GM12872 (cell line): ENCODE results near the gene FTCDNL1.

Source experiments
- CTCF ChIP-seq: IDR thresholded peaks from 3 replicates; pipeline ENCODE4 v1.5.1; 2011; ENCODE audit warnings: low read depth, mild to moderate bottlenecking, low read length, moderate library complexity; ENCODE audit not compliant: insufficient read depth

Gene FTCDNL1

GRCh38 chr2:199806179-199806578, 44.8 kb downstream of the FTCDNL1 start:
- TF ChIP-seq CTCF, result no peak

- no peak for TF ChIP-seq CTCF
Measured at GRCh38 chr2:199804831-199805230, 46.2 kb downstream of the FTCDNL1 start.

GRCh38 chr2:199798831-199799580, 52.0 kb downstream of the FTCDNL1 start:
- TF ChIP-seq CTCF, result no peak

- TF ChIP-seq CTCF, result no peak
Measured at GRCh38 chr2:199797431-199798403, 53.3 kb downstream of the FTCDNL1 start.

- no peak for TF ChIP-seq CTCF
Measured at GRCh38 chr2:199792381-199792780, 58.6 kb downstream of the FTCDNL1 start.

- no peak for TF ChIP-seq CTCF
Measured at GRCh38 chr2:199791326-199791725, 59.7 kb downstream of the FTCDNL1 start.

- no peak for TF ChIP-seq CTCF
Measured at GRCh38 chr2:199784512-199784911, 66.5 kb downstream of the FTCDNL1 start.
